Endothelial cell (in vitro differentiated cells): ENCODE results near the gene TTC34. TPM values are rescaled to one million over a fixed set of nuclear protein-coding genes. Genes with fewer than 3 reads are reported as not detected.

Source experiments
- DNase-seq: peaks from one replicate; pipeline ENCODE4 v3.0.0; 2021; ENCODE audit warnings: low spot score
- H3K27ac Mint-ChIP-seq: one replicate; pipeline ENCODE4 v1.8.0; 2021; ENCODE audit warnings: mixed read lengths, inconsistent platforms; ENCODE audit not compliant: unreplicated experiment
- H3K27me3 Mint-ChIP-seq: one replicate; pipeline ENCODE4 v1.8.0; 2021; ENCODE audit warnings: mild to moderate bottlenecking, moderate library complexity, mixed read lengths, inconsistent platforms; ENCODE audit not compliant: unreplicated experiment
- H3K36me3 Mint-ChIP-seq: one replicate; pipeline ENCODE4 v1.8.0; 2021; ENCODE audit warnings: mild to moderate bottlenecking, low read depth, mixed read lengths, inconsistent platforms; ENCODE audit not compliant: unreplicated experiment
- H3K4me1 Mint-ChIP-seq: one replicate; pipeline ENCODE4 v1.8.0; 2021; ENCODE audit warnings: mild to moderate bottlenecking, mixed read lengths, inconsistent platforms; ENCODE audit not compliant: unreplicated experiment
- H3K4me3 Mint-ChIP-seq: one replicate; pipeline ENCODE4 v1.8.0; 2021; ENCODE audit warnings: mild to moderate bottlenecking, mixed read lengths, inconsistent platforms; ENCODE audit not compliant: unreplicated experiment
- H3K9me3 Mint-ChIP-seq: one replicate; pipeline ENCODE4 v1.8.0; 2021; ENCODE audit warnings: mixed read lengths, inconsistent platforms; ENCODE audit not compliant: unreplicated experiment
- total RNA-seq: library from RNA; stranded (reverse); fragmentation: NEBNext Ultra II Directional; extraction: Animal tissue kit (Norgen Biotek cat#: 25700); gene quantifications from one replicate; pipeline ENCODE4 v1.2.1, GENCODE V29; 2021; ENCODE audit not compliant: unreplicated experiment
- TF ChIP-seq, protein P1 (sequence below): fragments of 200-600 bp; sonication (generic); IDR thresholded peaks from one replicate; pipeline ENCODE4 v1.5.0; 2021; ENCODE audit warnings: antibody characterized with exemption; ENCODE audit not compliant: unreplicated experiment

The TTC34 gene
- total RNA-seq, 1 donor from 2014 or later: 0.82 TPM

DNA sequence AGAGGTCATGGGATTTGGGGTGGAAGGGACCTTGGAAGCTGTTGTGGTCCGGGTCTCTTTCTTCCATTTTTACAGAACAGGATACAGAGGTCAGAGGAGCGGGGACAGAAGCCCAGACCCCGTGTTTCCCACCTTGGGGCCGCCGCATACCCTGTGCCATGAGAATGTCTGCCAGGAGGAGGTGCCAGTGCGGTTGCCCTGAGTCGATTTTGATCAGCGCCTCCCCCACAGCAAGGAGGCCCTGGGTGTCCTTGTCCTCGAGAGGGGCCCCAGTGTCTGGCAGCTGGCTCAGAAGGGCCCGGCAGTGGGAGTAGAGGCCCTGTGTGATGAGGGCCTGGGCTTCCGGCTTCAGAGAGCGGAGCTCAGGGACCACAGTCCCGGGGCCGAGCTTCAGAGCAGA, 156.3 kb downstream of the TTC34 start:
- Mint-ChIP-seq H3K4me1 (no peaks in the 10 kb centered on the region), H3K4me3 (no peak overlapping the region), H3K27me3 (peaks cover 6% of the 10 kb centered on the region), H3K9me3 (peaks cover 6% of the 10 kb centered on the region), H3K27ac (no peak overlapping the region), H3K36me3 (no peaks in the 10 kb centered on the region)
- TF ChIP-seq, protein P1, sequence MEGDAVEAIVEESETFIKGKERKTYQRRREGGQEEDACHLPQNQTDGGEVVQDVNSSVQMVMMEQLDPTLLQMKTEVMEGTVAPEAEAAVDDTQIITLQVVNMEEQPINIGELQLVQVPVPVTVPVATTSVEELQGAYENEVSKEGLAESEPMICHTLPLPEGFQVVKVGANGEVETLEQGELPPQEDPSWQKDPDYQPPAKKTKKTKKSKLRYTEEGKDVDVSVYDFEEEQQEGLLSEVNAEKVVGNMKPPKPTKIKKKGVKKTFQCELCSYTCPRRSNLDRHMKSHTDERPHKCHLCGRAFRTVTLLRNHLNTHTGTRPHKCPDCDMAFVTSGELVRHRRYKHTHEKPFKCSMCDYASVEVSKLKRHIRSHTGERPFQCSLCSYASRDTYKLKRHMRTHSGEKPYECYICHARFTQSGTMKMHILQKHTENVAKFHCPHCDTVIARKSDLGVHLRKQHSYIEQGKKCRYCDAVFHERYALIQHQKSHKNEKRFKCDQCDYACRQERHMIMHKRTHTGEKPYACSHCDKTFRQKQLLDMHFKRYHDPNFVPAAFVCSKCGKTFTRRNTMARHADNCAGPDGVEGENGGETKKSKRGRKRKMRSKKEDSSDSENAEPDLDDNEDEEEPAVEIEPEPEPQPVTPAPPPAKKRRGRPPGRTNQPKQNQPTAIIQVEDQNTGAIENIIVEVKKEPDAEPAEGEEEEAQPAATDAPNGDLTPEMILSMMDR: no peak
- no peak for DNase-seq

GRCh38 chr1:2644591-2645101, 156.8 kb downstream of the TTC34 start:
- DNase-seq: peak; percentile 2

GRCh38 chr1:2644171-2644570, 157.3 kb downstream of the TTC34 start:
- Mint-ChIP-seq H3K4me3 (no peak overlapping the region), H3K36me3 (no peaks in the 10 kb centered on the region), H3K27ac (peak overlapping the region; percentile 13), H3K27me3 (peaks cover 6% of the 10 kb centered on the region), H3K4me1 (no peaks in the 10 kb centered on the region), H3K9me3 (peaks cover 6% of the 10 kb centered on the region)
- DNase-seq: no peak
- TF ChIP-seq, protein P1: no peak

More at GRCh38 chr1:2644591-2645101, 156.8 kb downstream of the TTC34 start:
- TF ChIP-seq, protein P1: no peak
- no peaks in the 10 kb centered on the region for H3K4me1 Mint-ChIP-seq
- H3K4me3 Mint-ChIP-seq: no peak overlapping the region
- H3K27ac Mint-ChIP-seq: no peak overlapping the region
- no peaks in the 10 kb centered on the region for H3K36me3 Mint-ChIP-seq
- peaks cover 6% of the 10 kb centered on the region for H3K27me3 Mint-ChIP-seq
- peaks cover 6% of the 10 kb centered on the region for H3K9me3 Mint-ChIP-seq

GRCh38 chr1:2643414-2644077, 157.9 kb downstream of the TTC34 start:
- no peaks in the 10 kb centered on the region for H3K36me3 Mint-ChIP-seq
- TF ChIP-seq, protein P1: no peak
- peak overlapping the region; percentile 13 for H3K27ac Mint-ChIP-seq
- H3K27me3 Mint-ChIP-seq: peaks cover 6% of the 10 kb centered on the region
- H3K9me3 Mint-ChIP-seq: peaks cover 6% of the 10 kb centered on the region
- H3K4me3 Mint-ChIP-seq: peak overlapping the region; percentile 74
- no peaks in the 10 kb centered on the region for H3K4me1 Mint-ChIP-seq
- no peak for DNase-seq
